ENCODE measurements around the gene CRELD1.

DNA sequence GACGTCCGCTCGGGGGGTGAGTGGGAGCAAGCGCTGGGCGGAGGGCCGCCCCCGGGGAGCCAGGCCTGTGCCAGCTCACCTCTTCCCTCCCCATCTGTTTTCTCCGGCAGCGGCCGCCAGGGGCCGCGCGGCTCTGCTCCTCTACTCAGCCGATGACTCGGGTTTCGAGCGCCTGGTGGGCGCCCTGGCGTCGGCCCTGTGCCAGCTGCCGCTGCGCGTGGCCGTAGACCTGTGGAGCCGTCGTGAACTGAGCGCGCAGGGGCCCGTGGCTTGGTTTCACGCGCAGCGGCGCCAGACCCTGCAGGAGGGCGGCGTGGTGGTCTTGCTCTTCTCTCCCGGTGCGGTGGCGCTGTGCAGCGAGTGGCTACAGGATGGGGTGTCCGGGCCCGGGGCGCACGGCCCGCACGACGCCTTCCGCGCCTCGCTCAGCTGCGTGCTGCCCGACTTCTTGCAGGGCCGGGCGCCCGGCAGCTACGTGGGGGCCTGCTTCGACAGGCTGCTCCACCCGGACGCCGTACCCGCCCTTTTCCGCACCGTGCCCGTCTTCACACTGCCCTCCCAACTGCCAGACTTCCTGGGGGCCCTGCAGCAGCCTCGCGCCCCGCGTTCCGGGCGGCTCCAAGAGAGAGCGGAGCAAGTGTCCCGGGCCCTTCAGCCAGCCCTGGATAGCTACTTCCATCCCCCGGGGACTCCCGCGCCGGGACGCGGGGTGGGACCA, 632 bp upstream of the CRELD1 start:
- TF ChIP-seq POLR2A (IDR thresholded peaks at IDR 0.05) (no peak), POLR2AphosphoS5 (IDR thresholded peaks at IDR 0.05) (peak; percentile 36), EP300 (IDR thresholded peaks at IDR 0.05) (no peak)
- TF ChIP-seq, protein P1, sequence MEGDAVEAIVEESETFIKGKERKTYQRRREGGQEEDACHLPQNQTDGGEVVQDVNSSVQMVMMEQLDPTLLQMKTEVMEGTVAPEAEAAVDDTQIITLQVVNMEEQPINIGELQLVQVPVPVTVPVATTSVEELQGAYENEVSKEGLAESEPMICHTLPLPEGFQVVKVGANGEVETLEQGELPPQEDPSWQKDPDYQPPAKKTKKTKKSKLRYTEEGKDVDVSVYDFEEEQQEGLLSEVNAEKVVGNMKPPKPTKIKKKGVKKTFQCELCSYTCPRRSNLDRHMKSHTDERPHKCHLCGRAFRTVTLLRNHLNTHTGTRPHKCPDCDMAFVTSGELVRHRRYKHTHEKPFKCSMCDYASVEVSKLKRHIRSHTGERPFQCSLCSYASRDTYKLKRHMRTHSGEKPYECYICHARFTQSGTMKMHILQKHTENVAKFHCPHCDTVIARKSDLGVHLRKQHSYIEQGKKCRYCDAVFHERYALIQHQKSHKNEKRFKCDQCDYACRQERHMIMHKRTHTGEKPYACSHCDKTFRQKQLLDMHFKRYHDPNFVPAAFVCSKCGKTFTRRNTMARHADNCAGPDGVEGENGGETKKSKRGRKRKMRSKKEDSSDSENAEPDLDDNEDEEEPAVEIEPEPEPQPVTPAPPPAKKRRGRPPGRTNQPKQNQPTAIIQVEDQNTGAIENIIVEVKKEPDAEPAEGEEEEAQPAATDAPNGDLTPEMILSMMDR (IDR thresholded peaks at IDR 0.05) = peak; percentile 71 to 90 (median 88)

All from gastroesophageal sphincter (tissue), 3 donors.